H1 (cell line): ENCODE results near the gene VGF. TPM values are rescaled to one million over a fixed set of nuclear protein-coding genes. Genes with fewer than 3 reads are reported as not detected.

ENCODE experiments used
- CTCF ChIA-PET: fragments of 300-600 bp; sonication (Branson Sonifier 250); formaldehyde crosslinking; loops from one replicate; lab custom pipeline; 2021; ENCODE audit not compliant: partially characterized antibody; lab: Charles Lee
- POLR2A ChIA-PET: fragments of 300-600 bp; sonication (Branson Sonifier 250); formaldehyde crosslinking; loops from one replicate; lab custom pipeline; 2021; ENCODE audit warnings: inconsistent platforms; ENCODE audit not compliant: partially characterized antibody; lab: Charles Lee
- DNase-seq, 2 experiments: peaks; one replicate each; pipeline versions ENCODE4 v3.0.0 to v3.0.0-alpha.2; 2010 to 2022; ENCODE audit warnings: low spot score in 2 of 2, low read depth in 1 of 2, mixed read lengths in 1 of 2
- FAIRE-seq: peaks from 2 replicates; lab custom pipeline; 2011; peaks lifted over from hg19 to GRCh38; lab: Jason Lieb, UNC
- H2AFZ ChIP-seq: 2 replicates; pipeline ENCODE4 v1.8.1; 2012; ENCODE audit warnings: low read length, inconsistent platforms
- H2AK5ac ChIP-seq: 2 replicates; pipeline ENCODE4 v1.6.1; 2013; ENCODE audit warnings: low read depth, low read length
- H2BK120ac ChIP-seq: replicated peaks from 2 replicates; pipeline ENCODE3; 2013; ENCODE audit warnings: low read depth, low read length, inconsistent platforms
- H2BK12ac ChIP-seq: 2 replicates; pipeline ENCODE4 v1.6.1; 2013; ENCODE audit warnings: low read depth, low read length
- H2BK15ac ChIP-seq: 2 replicates; pipeline ENCODE4 v1.6.1; 2013; ENCODE audit warnings: low read length
- H2BK20ac ChIP-seq: 2 replicates; pipeline ENCODE4 v1.6.1; 2013; ENCODE audit warnings: low read length
- H2BK5ac ChIP-seq: 2 replicates; pipeline ENCODE4 v1.6.1; 2013; ENCODE audit warnings: low read depth, low read length
- H3K14ac ChIP-seq: 2 replicates; pipeline ENCODE4 v1.6.1; 2013; ENCODE audit warnings: inconsistent platforms; ENCODE audit not compliant: insufficient read length
- H3K18ac ChIP-seq: 2 replicates; pipeline ENCODE4 v1.6.1; 2013; ENCODE audit warnings: low read length; ENCODE audit errors: extremely low read depth
- H3K23ac ChIP-seq: 2 replicates; pipeline ENCODE4 v1.6.1; 2013; ENCODE audit warnings: inconsistent platforms; ENCODE audit not compliant: insufficient read length
- H3K23me2 ChIP-seq: 2 replicates; pipeline ENCODE4 v1.6.1; 2013; ENCODE audit warnings: low read depth, low read length
- H3K27ac ChIP-seq: 2 replicates; pipeline ENCODE4 v1.6.1; 2011; ENCODE audit warnings: low read depth, low read length, inconsistent platforms
- H3K27me3 ChIP-seq, 4 experiments: replicated peaks in 1 of 4; 1 replicate in 1 of 4; 2 replicates in 3 of 4; pipeline versions ENCODE4 v1.6.1 to v1.8.1; 2011 to 2013; ENCODE audit warnings: low read length in 3 of 4, mild to moderate bottlenecking in 3 of 4, inconsistent platforms in 2 of 4, mixed read lengths in 2 of 4, moderate library complexity in 1 of 4; ENCODE audit not compliant: control insufficient read depth in 3 of 4, insufficient read depth in 3 of 4; ENCODE audit errors: extremely low read depth in 1 of 4
- H3K36me3 ChIP-seq, 4 experiments: 2 replicates each; pipeline versions ENCODE4 v1.6.1 to v1.8.1; 2011 to 2013; ENCODE audit warnings: mild to moderate bottlenecking in 4 of 4, low read length in 3 of 4, moderate library complexity in 2 of 4, control low read depth in 1 of 4, inconsistent platforms in 1 of 4; ENCODE audit not compliant: insufficient read depth in 4 of 4, control insufficient read depth in 2 of 4
- H3K4ac ChIP-seq: replicated peaks from 2 replicates; pipeline ENCODE3; 2013; ENCODE audit warnings: low read length, low read depth, mixed read lengths, inconsistent platforms; ENCODE audit not compliant: insufficient read length
- H3K4me1 ChIP-seq, 4 experiments: replicated peaks in 1 of 4; 1 replicate in 1 of 4; 2 replicates in 3 of 4; pipeline versions ENCODE4 v1.6.1 to v1.8.1; 2011 to 2013; ENCODE audit warnings: low read length in 3 of 4, inconsistent platforms in 2 of 4, mixed read lengths in 1 of 4; ENCODE audit not compliant: insufficient read depth in 4 of 4, control insufficient read depth in 3 of 4
- H3K4me2 ChIP-seq, 2 experiments: 2 replicates each; pipeline versions ENCODE4 v1.6.1 to v1.8.1; 2011 to 2013; ENCODE audit warnings: low read depth in 2 of 2, low read length in 2 of 2, control low read depth in 1 of 2, inconsistent platforms in 1 of 2, mild to moderate bottlenecking in 1 of 2; ENCODE audit not compliant: insufficient read depth in 1 of 2
- H3K4me3 ChIP-seq, 4 experiments: fragments of 200-600, 300-600 bp in 1 of 4; sonication (generic), shearing (Covaris generic), sonication (Bioruptor Twin) in 1 of 4; 2 replicates each; pipeline versions ENCODE4 v1.5.1 to v1.8.1; 2011 to 2016; ENCODE audit warnings: low read length in 4 of 4, low read depth in 3 of 4, control low read depth in 2 of 4, inconsistent platforms in 2 of 4, mild to moderate bottlenecking in 2 of 4, mixed read lengths in 1 of 4, moderate library complexity in 1 of 4; ENCODE audit not compliant: insufficient read depth in 2 of 4; ENCODE audit errors: extremely low read depth in 1 of 4
- H3K56ac ChIP-seq: replicated peaks from 2 replicates; pipeline ENCODE3; 2013; ENCODE audit warnings: low read depth, mild to moderate bottlenecking, mixed read lengths, low read length, inconsistent platforms; ENCODE audit not compliant: insufficient read length
- H3K79me1 ChIP-seq: 2 replicates; pipeline ENCODE4 v1.6.1; 2013; ENCODE audit warnings: low read depth, low read length, control low read depth
- H3K79me2 ChIP-seq, 2 experiments: 2 replicates each; pipeline versions ENCODE4 v1.6.1 to v1.8.1; 2012 to 2013; ENCODE audit warnings: low read length in 2 of 2, mild to moderate bottlenecking in 2 of 2, inconsistent platforms in 1 of 2; ENCODE audit not compliant: insufficient read depth in 2 of 2, control insufficient read depth in 1 of 2
- H3K9ac ChIP-seq, 4 experiments: replicated peaks in 1 of 4; 1 replicate in 1 of 4; 2 replicates in 3 of 4; pipeline versions ENCODE4 v1.6.1 to v1.8.1; 2011 to 2013; ENCODE audit warnings: low read depth in 3 of 4, low read length in 3 of 4, control low read depth in 2 of 4, mild to moderate bottlenecking in 2 of 4, moderate library complexity in 2 of 4, inconsistent platforms in 1 of 4; ENCODE audit errors: extremely low read depth in 1 of 4
- H3K9me3 ChIP-seq, 2 experiments: 2 replicates each; pipeline versions ENCODE4 v1.6.1 to v1.8.1; 2012 to 2013; ENCODE audit warnings: mild to moderate bottlenecking in 2 of 2, moderate library complexity in 2 of 2, control low read depth in 1 of 2, inconsistent platforms in 1 of 2, low read depth in 1 of 2, low read length in 1 of 2, mixed read lengths in 1 of 2; ENCODE audit not compliant: insufficient read depth in 2 of 2
- H4K20me1 ChIP-seq, 2 experiments: replicated peaks in 1 of 2; 2 replicates each; pipeline versions ENCODE3 to v1.8.1; 2011 to 2013; ENCODE audit warnings: inconsistent platforms in 2 of 2, low read length in 2 of 2, mild to moderate bottlenecking in 1 of 2; ENCODE audit not compliant: insufficient read depth in 2 of 2, control insufficient read depth in 1 of 2
- H4K5ac ChIP-seq: 2 replicates; pipeline ENCODE4 v1.6.1; 2013; ENCODE audit warnings: low read length, low read depth, mixed read lengths, inconsistent platforms; ENCODE audit not compliant: insufficient read length
- H4K8ac ChIP-seq: 2 replicates; pipeline ENCODE4 v1.8.0; 2013; ENCODE audit warnings: mild to moderate bottlenecking, moderate library complexity, low read length, inconsistent platforms; ENCODE audit not compliant: insufficient read depth; ENCODE audit errors: extremely low read depth
- H4K91ac ChIP-seq: replicated peaks from 2 replicates; pipeline ENCODE3; 2013; ENCODE audit warnings: low read length, mixed read lengths, inconsistent platforms; ENCODE audit not compliant: insufficient read length
- CTBP2 ChIP-seq: IDR thresholded peaks from 2 replicates; pipeline ENCODE4 v1.7.0; 2011; ENCODE audit warnings: borderline replicate concordance, mild to moderate bottlenecking, moderate library complexity, mixed read lengths, low read length; ENCODE audit not compliant: insufficient read depth, insufficient read length
- EGR1 ChIP-seq: IDR thresholded peaks from 2 replicates; pipeline ENCODE4 v1.6.1; 2011; ENCODE audit warnings: low read depth, low read length, borderline replicate concordance
- SAP30 ChIP-seq: fragments of 300-600 bp; sonication (generic); IDR thresholded peaks from 2 replicates; pipeline ENCODE4 v1.7.1; 2012; ENCODE audit warnings: low read length, moderate library complexity, mild to moderate bottlenecking, inconsistent platforms; ENCODE audit not compliant: insufficient read depth, insufficient replicate concordance
- SIRT6 ChIP-seq: IDR thresholded peaks from one replicate; pipeline ENCODE4 v1.7.1; 2012; ENCODE audit warnings: low read length, inconsistent platforms
- TEAD4 ChIP-seq: IDR thresholded peaks from 2 replicates; pipeline ENCODE4 v1.6.1; 2012; ENCODE audit warnings: low read depth, low read length, inconsistent platforms, mixed read lengths
- YY1 ChIP-seq: IDR thresholded peaks from 2 replicates; pipeline ENCODE4 v1.6.1; 2011; ENCODE audit warnings: low read depth, mild to moderate bottlenecking, low read length
- WGBS, 2 experiments: shearing (Covaris generic) in 1 of 2; methylation state at CpG; one replicate each; pipeline versions ENCODE4 v1.1.6 to v1.1.7; 2013 to 2015; ENCODE audit warnings: low lambda C conversion rate in 2 of 2, mixed read lengths in 2 of 2, inconsistent platforms in 1 of 2, low coverage in 1 of 2, missing lambda C conversion rate in 1 of 2; ENCODE audit not compliant: insufficient replicate concordance in 2 of 2, insufficient coverage in 1 of 2, insufficient read length in 1 of 2; ENCODE audit errors: extremely low coverage in 1 of 2, missing lambda C conversion rate in 1 of 2; 5-methylcytosine and 5-hydroxymethylcytosine counted together
- polyA plus RNA-seq, 7 experiments: library from polyadenylated mRNA; depleted of rRNA in 3 of 7; stranded (reverse) in 5 of 7; unstranded in 2 of 7; fragments of >200 nt in 5 of 7; fragments of 200-250 nt in 2 of 7; gene quantifications; 1 replicate in 5 of 7; 2 replicates in 1 of 7; 4 replicates in 1 of 7; pipeline versions ENCODE4 v1.2.1 to v1.2.3, GENCODE V29; 2011 to 2013; ENCODE audit warnings: missing spikeins in 2 of 7, mixed read lengths in 2 of 7
- total RNA-seq: library from RNA; stranded (reverse); fragmentation: NEBNext Ultra II Directional; extraction: Animal tissue kit (Norgen Biotek cat#: 25700); gene quantifications from 2 replicates; pipeline ENCODE4 v1.2.1, GENCODE V29; 2021
- TF ChIP-seq, protein P1 (sequence below): IDR thresholded peaks from 2 replicates; pipeline ENCODE4 v1.6.1; 2012; ENCODE audit warnings: inconsistent platforms

The VGF gene
- total and polyA plus RNA-seq, 2 of the 8 experiments (the other 6 are each of a cell fraction or from before 2014, with no cell fraction given) = 1.6 to 7.0 TPM

- peak within 1 kb of the TSS; percentile 59; the same call in 1 of the 2 replicates for H2AFZ ChIP-seq
- no peak for FAIRE-seq
- TF ChIP-seq YY1 (0 out of 2 replicates have a peak, but pooled peaks have one; percentile 8), EGR1 (no peak), CTBP2 (peak; percentile 55), SAP30 (peak; percentile 75), TEAD4 (0 out of 2 replicates have a peak, but pooled peaks have one; percentile 31), SIRT6 (no peak)
- TF ChIP-seq, protein P1, sequence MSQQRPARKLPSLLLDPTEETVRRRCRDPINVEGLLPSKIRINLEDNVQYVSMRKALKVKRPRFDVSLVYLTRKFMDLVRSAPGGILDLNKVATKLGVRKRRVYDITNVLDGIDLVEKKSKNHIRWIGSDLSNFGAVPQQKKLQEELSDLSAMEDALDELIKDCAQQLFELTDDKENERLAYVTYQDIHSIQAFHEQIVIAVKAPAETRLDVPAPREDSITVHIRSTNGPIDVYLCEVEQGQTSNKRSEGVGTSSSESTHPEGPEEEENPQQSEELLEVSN = no peak
Measured at GRCh38 chr7:101126651-101127459, 38.5 kb downstream of the VGF start, which contains the start of gene SERPINE1. SERPINE1 (plus strand) TSS chr7:101127104; CDS start chr7:101128394, 1,290 bp downstream.

More at GRCh38 chr7:101126651-101127459, 38.5 kb downstream of the VGF start, which contains the start of gene SERPINE1:
- DNase-seq = peak in 1 of 2 experiments; percentile 73
- Histone ChIP-seq H3K4me3 (peak within 1 kb of the TSS in 3 of 4 experiments; percentile 9 to 34 (median 29); a peak in 3 of 8 replicates), H3K23me2 (no peaks in the 10 kb centered on the region; the same call in 1 of the 2 replicates), H2BK12ac (peak within 1 kb of the TSS; percentile 97), H3K14ac (no peak within 1 kb of the TSS), H3K4ac (peak within 1 kb of the TSS; percentile 36), H2BK120ac (peak within 1 kb of the TSS; percentile 18), H3K4me2 (peak within 1 kb of the TSS; percentile 57 to 70), H2AK5ac (no peak within 1 kb of the TSS), H4K91ac (peak within 1 kb of the TSS; percentile 67), H3K36me3 (no peaks in the 10 kb centered on the region), H3K79me1 (no peaks in the 10 kb centered on the region), H3K9ac (no peak within 1 kb of the TSS), H4K20me1 (no peaks in the 10 kb centered on the region), H3K4me1 (peaks cover 11 to 19% (median 12%) of the 10 kb centered on the region in 4 experiments), H3K18ac (peak within 1 kb of the TSS; percentile 79), H3K9me3 (peaks cover 0 to 4% of the 10 kb centered on the region in 2 experiments; a peak in 1 of 4 replicates), H4K5ac (peak within 1 kb of the TSS; percentile 25), H3K27me3 (no peaks in the 10 kb centered on the region; a peak in 1 of 7 replicates), H3K27ac (no peak within 1 kb of the TSS), H3K79me2 (no peaks in the 10 kb centered on the region), H2BK15ac (peak within 1 kb of the TSS; percentile 90), H2BK5ac (peak within 1 kb of the TSS; percentile 92; the same call in 1 of the 2 replicates), H3K56ac (no peak within 1 kb of the TSS), H3K23ac (no peak within 1 kb of the TSS), H4K8ac (0 out of 2 replicates have a peak within 1 kb of the TSS, but pooled peaks have one; percentile 19), H2BK20ac (peak within 1 kb of the TSS; percentile 88)
- CTCF ChIA-PET = interaction anchor here (0.6 to 8.3 kb wide), 17 partner anchors 10 to 151 kb away, joined by 3 to 80 read pairs (median 5); no protein-coding TSS in a partner anchor
- POLR2A ChIA-PET = interaction anchor here (0.6 to 3.2 kb wide), 10 partner anchors 10 to 237 kb away, joined by 3 to 15 read pairs (median 3); no protein-coding TSS in a partner anchor
- WGBS, 2 experiments = 32% methylated on average over 20 of the region's 22 CpGs; no CpG with 5 or more reads in 1 of the 2 experiments
